ENCODE results near the gene LRP8. TPM values are rescaled to one million over a fixed set of nuclear protein-coding genes. Genes with fewer than 3 reads are reported as not detected.

LRP8 gene
- total RNA-seq, result 2.1 and 17.1 TPM in 2 replicates

DNA sequence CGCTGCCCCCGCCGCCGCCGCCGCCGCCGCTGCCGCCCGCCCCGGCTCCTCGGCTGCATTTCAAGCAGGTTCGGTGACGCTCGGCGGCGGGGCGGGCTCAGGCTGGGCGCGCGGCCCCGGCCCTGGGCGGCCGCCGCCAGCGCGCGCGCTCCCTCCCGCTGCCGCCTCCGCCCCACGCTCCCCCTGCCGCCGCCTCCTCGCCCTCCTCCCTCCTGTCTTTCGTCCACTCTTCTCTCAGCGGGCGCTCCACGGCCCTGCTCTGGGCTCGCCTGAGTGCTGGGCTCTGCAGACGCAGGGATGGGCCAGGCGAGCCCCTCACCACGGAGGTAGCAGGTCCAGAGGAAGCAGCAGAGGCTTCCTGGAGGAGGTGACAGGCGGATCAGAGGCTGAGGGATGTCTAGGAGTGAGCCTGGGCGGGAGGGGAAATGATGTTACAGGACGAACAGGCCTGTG is at the start of gene LRP8:
LRP8 (minus strand) TSS at position 62 of the 453 bp plus-strand sequence. CDS start 158 bp downstream, outside the sequence.

DNA sequence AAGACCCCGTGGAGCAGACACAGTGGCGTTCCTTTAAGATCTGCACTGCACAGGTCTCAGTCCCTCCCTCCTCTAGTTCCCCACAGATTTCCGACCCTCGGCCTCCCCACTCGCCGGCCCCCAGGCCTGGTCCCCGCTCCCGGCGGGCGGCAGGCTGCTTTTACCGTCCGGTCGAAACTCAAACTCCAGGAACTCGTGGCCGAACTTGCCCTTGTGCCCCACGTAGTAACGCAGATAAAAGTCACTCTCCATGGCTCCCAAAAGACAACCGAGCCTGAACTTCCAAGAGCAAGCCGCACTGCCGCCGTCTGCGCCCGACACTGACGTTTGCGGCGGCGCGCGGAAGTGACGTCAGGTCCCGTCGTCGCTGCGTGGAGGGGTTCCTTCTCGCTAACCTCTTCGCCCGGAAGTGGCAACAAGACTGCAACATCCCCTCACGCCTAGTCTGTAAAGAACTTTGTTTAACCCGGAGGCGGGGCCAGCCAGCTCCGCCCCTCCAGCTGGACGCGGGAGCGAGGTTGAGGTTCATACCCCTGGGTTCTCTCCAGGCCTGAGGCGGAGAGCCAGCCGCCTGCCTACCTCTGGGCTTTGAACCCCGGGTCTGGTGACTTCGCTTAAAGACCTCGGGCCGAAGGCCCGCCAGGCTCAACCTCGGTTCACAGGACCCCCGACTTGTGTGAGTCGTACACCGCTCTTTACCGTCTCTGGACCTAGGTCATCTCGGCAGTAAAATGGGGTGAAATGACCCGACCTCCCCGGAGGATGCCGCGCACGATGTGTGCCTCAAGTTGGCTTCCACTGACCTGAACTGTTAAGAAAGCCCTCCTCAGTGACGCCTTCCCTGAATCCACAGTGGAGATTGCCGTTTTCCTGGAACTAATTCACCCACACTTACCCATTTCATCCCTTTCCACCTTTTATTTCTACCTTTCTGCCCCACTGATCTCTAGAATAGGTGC is 89.4 kb downstream of the LRP8 start, which contains the start of gene MAGOH:
MAGOH (minus strand) TSS at position 322 of the 959 bp plus-strand sequence; CDS start at position 252, 70 bp downstream.

DNA sequence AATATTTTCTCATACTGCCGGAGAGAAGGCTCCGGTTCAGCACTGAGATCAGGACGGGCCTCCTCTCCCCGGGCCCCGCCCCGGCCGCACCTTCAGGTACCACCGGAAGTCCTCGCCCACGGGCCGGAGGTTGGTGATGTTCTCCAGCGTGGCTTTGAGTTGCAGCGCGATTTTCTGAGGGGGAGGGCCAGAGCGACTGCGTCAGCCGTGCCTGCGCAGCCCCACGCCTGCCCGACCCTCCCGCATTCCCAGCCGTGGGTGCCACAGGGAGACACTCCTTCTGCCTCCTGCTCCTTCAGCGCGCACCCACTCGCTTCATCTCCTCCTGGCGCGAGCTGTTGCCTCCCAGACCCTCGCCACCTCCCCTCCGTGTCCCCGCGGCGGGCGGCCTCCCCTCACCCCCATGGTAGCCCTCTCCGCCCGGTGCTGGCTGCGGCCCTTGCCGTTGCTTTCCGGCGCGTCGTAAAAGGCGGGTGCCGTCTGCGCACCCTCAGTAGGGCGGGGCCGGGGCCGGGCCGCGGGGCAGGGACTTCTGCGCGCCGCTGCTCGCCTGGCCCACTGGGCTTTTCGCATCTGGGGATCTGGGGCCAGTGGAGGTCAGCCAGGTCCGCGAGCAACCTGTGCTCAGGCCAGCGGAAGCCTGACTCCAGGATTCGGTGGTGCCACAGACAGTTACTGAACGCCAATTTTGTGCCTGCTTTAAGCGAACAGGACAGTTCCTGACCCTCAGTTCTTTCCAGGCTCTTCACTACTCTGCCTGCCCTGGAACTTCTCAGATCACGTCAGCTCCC is 107.5 kb downstream of the LRP8 start, which contains the start of gene CZIB:
CZIB (minus strand) TSS at position 464 of the 791 bp plus-strand sequence; CDS start at position 405, 59 bp downstream.

DNA sequence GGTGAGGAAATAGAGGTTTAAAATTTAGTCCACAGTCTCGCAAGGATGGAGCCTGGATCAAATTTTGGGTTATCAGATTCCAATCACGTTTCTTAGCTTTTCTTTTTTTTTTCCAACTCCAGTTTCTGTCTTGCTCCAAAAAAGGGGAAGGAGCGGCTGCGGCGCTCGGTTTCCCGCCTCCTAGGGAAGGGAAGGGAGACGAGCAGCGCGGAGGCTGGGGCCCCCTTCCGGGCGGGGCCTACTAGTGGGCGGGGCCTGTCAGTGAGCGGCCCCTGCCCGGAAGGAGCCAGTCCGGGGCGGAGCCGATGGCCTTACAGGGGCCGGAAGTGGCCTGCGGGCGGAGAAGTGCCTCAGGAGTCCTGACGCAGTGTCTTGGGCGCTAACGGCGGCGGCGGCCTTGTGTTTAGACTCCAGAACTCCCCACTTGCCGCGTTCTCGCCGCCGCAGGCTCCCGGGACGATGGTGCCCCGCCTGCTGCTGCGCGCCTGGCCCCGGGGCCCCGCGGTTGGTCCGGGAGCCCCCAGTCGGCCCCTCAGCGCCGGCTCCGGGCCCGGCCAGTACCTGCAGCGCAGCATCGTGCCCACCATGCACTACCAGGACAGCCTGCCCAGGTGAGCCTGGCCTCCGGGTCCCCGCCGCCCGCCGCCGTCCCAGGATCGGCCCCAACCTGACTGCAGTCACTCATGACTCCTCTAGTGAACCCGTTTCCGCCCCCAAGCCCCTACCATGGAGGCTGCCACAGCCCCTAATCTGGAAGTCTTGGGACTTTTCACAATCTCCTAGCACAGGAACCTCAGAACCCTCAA is 131.2 kb downstream of the LRP8 start, which contains the start of gene CPT2:
CPT2 (plus strand) TSS at position 340 of the 806 bp plus-strand sequence; CDS start at position 460, 120 bp downstream.

Other genes starting within 250 kb of the LRP8 start
- 0.56 TPM in 1 of 2 replicates, not detected in the other for gene SLC1A7, start 185.4 kb downstream of the LRP8 start, total RNA-seq
- 20.0 and 25.6 TPM in 2 replicates for gene CPT2, start 131.2 kb downstream of the LRP8 start, total RNA-seq
- 69.3 and 70.1 TPM in 2 replicates for gene CZIB, start 107.4 kb downstream of the LRP8 start, total RNA-seq
- gene MAGOH, start 89.6 kb downstream of the LRP8 start, total RNA-seq, result 40.9 and 42.0 TPM in 2 replicates
- not detected in 2 replicates for gene DMRTB1, start 131.3 kb upstream of the LRP8 start, total RNA-seq

Measured in epithelial cell of alveolus of lung (primary cell).